K562 (cell line): ENCODE results near the gene USP20. TPM values are rescaled to one million over a fixed set of nuclear protein-coding genes. Genes with fewer than 3 reads are reported as not detected.

ENCODE experiments used
- ARID1B ChIP-seq: fragments of 450-650 bp; IDR thresholded peaks from 2 replicates; pipeline ENCODE4 v1.6.1; 2016; ENCODE audit warnings: antibody characterized with exemption, mild to moderate bottlenecking, inconsistent platforms
- C11orf30 ChIP-seq: fragments of 450-650 bp; IDR thresholded peaks from 2 replicates; pipeline ENCODE4 v1.6.1; 2016; ENCODE audit warnings: low read depth, mild to moderate bottlenecking
- CSDE1 ChIP-seq, 2 experiments: fragments of 450-650 bp; IDR thresholded peaks; 2 replicates each; pipeline ENCODE4 v1.6.1; 2016; ENCODE audit warnings: mild to moderate bottlenecking in 1 of 2
- FOS ChIP-seq: IDR thresholded peaks from 3 replicates; pipeline ENCODE4 v1.6.1; 2011; ENCODE audit not compliant: insufficient read length; ENCODE audit errors: extremely low read depth
- GABPB2 ChIP-seq: fragments of 250-450 bp; sonication (Bioruptor Pico); conservative IDR thresholded peaks from 2 replicates; pipeline ENCODE4 v1.5.1; 2021; ENCODE audit warnings: mild to moderate bottlenecking
- HINFP ChIP-seq: fragments of 450-650 bp; conservative IDR thresholded peaks from 2 replicates; pipeline ENCODE4 v1.6.1; 2016; ENCODE audit warnings: missing genetic modification characterization, low read depth, mild to moderate bottlenecking, control low read depth, missing compliant biosample characterization
- MCM5 ChIP-seq: fragments of 450-650 bp; IDR thresholded peaks from 2 replicates; pipeline ENCODE4 v1.6.1; 2016; ENCODE audit warnings: low read depth
- MECOM ChIP-seq: fragments of 250-450 bp; sonication (Bioruptor Pico); IDR thresholded peaks from 2 replicates; pipeline ENCODE4 v1.8.0; 2022; ENCODE audit warnings: inconsistent platforms
- NFE2L1 ChIP-seq: fragments of 450-650 bp; IDR thresholded peaks from 2 replicates; pipeline ENCODE4 v1.6.1; 2016; ENCODE audit warnings: missing genetic modification characterization, low read depth, mild to moderate bottlenecking, missing compliant biosample characterization, moderate library complexity, borderline replicate concordance
- PHB2 ChIP-seq: fragments of 450-650 bp; IDR thresholded peaks from 2 replicates; pipeline ENCODE4 v1.6.1; 2017; ENCODE audit warnings: low read depth
- POLR3G ChIP-seq: IDR thresholded peaks from 2 replicates; pipeline ENCODE4 v1.6.1; 2011; ENCODE audit not compliant: insufficient read length, insufficient replicate concordance; ENCODE audit errors: extremely low read depth
- PYGO2 ChIP-seq: fragments of 450-650 bp; IDR thresholded peaks from 2 replicates; pipeline ENCODE4 v1.6.1; 2016; ENCODE audit warnings: mild to moderate bottlenecking, missing genetic modification characterization, moderate library complexity, missing compliant biosample characterization
- SAP30 ChIP-seq: fragments of 200-600 bp; sonication (generic); IDR thresholded peaks from 2 replicates; pipeline ENCODE4 v1.6.1; 2012; ENCODE audit warnings: borderline replicate concordance, low read depth, mild to moderate bottlenecking, moderate library complexity, low read length, control low read depth, inconsistent platforms; ENCODE audit not compliant: insufficient read depth, poor library complexity, severe bottlenecking
- XRCC5 ChIP-seq: fragments of 200-400 bp; formaldehyde crosslinking; IDR thresholded peaks from 2 replicates; pipeline ENCODE4 v1.6.1; 2017; ENCODE audit warnings: low read depth, mild to moderate bottlenecking, low read length
- ZFP30 ChIP-seq: fragments of 250-450 bp; sonication (Bioruptor Pico); IDR thresholded peaks from 2 replicates; pipeline ENCODE4 v1.8.0; 2022; ENCODE audit warnings: moderate library complexity, mild to moderate bottlenecking, inconsistent platforms, borderline replicate concordance
- ZNF785 ChIP-seq: fragments of 250-450 bp; sonication (Bioruptor Pico); IDR thresholded peaks from 2 replicates; pipeline ENCODE4 v1.4.0; 2020; ENCODE audit warnings: mild to moderate bottlenecking
- polyA plus RNA-seq, 8 experiments: library from polyadenylated mRNA; depleted of rRNA in 4 of 8; stranded (reverse) in 5 of 8; unstranded in 3 of 8; fragments of >200 nt; fragmentation: Nextera tagmentation in 2 of 8; fragmentation: Illumina TruSeq in 1 of 8; extraction: Ambion mirVana in 2 of 8; extraction: Trizol in 1 of 8; gene quantifications; 2 replicates each; pipeline versions ENCODE4 v1.2.1 to v1.2.3, GENCODE V29; 2011 to 2014; ENCODE audit warnings: inconsistent platforms in 1 of 8, missing spikeins in 1 of 8
- total RNA-seq, 7 experiments: library from RNA; depleted of rRNA in 6 of 7; stranded (reverse); fragments of >200 nt in 6 of 7; fragmentation: Illumina TruSeq in 2 of 7; extraction: Trizol in 2 of 7; gene quantifications; 2 replicates each; pipeline versions ENCODE4 v1.2.1 to v1.2.3, GENCODE V29; 2011 to 2021; ENCODE audit warnings: low replicate concordance in 1 of 7
- TF ChIP-seq, protein P1 (sequence below): fragments of 250-450 bp; sonication (Bioruptor Pico); IDR thresholded peaks from 2 replicates; pipeline ENCODE4 v1.5.0; 2021; ENCODE audit warnings: mild to moderate bottlenecking, borderline replicate concordance
- TF ChIP-seq, protein P2 (sequence below): sonication (generic); formaldehyde crosslinking; IDR thresholded peaks from 2 replicates; pipeline ENCODE4 v1.9.0; 2022; ENCODE audit warnings: mild to moderate bottlenecking, missing genetic modification reagents
- TF ChIP-seq, protein P3 (sequence below): fragments of 450-650 bp; IDR thresholded peaks from 2 replicates; pipeline ENCODE4 v1.6.1; 2016
- TF ChIP-seq, protein P4 (sequence below), 2 experiments: fragments of 450-650 bp; IDR thresholded peaks; 2 replicates each; pipeline ENCODE4 v1.6.1; 2016

Gene USP20
- total and polyA plus RNA-seq, 9 of the 15 experiments (the other 6 are each of a cell fraction or from before 2014, with no cell fraction given), result 1.9 to 136 (median 49.1) TPM

GRCh38 chr9:129857207-129857606, 21.9 kb downstream of the USP20 start (continued):
- TF ChIP-seq HINFP, result no peak
- TF ChIP-seq, protein P1, sequence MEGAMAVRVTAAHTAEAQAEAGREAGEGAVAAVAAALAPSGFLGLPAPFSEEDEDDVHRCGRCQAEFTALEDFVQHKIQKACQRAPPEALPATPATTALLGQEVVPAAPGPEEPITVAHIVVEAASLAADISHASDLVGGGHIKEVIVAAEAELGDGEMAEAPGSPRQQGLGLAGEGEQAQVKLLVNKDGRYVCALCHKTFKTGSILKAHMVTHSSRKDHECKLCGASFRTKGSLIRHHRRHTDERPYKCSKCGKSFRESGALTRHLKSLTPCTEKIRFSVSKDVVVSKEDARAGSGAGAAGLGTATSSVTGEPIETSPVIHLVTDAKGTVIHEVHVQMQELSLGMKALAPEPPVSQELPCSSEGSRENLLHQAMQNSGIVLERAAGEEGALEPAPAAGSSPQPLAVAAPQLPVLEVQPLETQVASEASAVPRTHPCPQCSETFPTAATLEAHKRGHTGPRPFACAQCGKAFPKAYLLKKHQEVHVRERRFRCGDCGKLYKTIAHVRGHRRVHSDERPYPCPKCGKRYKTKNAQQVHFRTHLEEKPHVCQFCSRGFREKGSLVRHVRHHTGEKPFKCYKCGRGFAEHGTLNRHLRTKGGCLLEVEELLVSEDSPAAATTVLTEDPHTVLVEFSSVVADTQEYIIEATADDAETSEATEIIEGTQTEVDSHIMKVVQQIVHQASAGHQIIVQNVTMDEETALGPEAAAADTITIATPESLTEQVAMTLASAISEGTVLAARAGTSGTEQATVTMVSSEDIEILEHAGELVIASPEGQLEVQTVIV, result no peak
- no peak for TF ChIP-seq XRCC5
- TF ChIP-seq, protein P2, sequence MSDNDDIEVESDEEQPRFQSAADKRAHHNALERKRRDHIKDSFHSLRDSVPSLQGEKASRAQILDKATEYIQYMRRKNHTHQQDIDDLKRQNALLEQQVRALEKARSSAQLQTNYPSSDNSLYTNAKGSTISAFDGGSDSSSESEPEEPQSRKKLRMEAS, result peak; percentile 68
- TF ChIP-seq, protein P3, sequence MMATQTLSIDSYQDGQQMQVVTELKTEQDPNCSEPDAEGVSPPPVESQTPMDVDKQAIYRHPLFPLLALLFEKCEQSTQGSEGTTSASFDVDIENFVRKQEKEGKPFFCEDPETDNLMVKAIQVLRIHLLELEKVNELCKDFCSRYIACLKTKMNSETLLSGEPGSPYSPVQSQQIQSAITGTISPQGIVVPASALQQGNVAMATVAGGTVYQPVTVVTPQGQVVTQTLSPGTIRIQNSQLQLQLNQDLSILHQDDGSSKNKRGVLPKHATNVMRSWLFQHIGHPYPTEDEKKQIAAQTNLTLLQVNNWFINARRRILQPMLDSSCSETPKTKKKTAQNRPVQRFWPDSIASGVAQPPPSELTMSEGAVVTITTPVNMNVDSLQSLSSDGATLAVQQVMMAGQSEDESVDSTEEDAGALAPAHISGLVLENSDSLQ, result no peak
- no peak for TF ChIP-seq ZNF785
- TF ChIP-seq MCM5, result no peak
- TF ChIP-seq CSDE1 (IDR thresholded peaks at IDR 0.05), result no peak
- no peak for TF ChIP-seq POLR3G
- TF ChIP-seq SAP30, result no peak
- peak; percentile 3 for TF ChIP-seq FOS
- no peak for TF ChIP-seq ZFP30 (CRISPR knock-in tag)
- TF ChIP-seq GABPB2 (CRISPR knock-in tag), result 0 out of 2 replicates have a peak, but pooled peaks have one; percentile 22
- no peak for TF ChIP-seq PHB2
- TF ChIP-seq C11orf30, result no peak
- TF ChIP-seq ARID1B, result no peak
- TF ChIP-seq, protein P4, sequence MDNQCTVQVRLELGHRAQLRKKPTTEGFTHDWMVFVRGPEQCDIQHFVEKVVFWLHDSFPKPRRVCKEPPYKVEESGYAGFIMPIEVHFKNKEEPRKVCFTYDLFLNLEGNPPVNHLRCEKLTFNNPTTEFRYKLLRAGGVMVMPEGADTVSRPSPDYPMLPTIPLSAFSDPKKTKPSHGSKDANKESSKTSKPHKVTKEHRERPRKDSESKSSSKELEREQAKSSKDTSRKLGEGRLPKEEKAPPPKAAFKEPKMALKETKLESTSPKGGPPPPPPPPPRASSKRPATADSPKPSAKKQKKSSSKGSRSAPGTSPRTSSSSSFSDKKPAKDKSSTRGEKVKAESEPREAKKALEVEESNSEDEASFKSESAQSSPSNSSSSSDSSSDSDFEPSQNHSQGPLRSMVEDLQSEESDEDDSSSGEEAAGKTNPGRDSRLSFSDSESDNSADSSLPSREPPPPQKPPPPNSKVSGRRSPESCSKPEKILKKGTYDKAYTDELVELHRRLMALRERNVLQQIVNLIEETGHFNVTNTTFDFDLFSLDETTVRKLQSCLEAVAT (IDR thresholded peaks at IDR 0.05), result no peak
- TF ChIP-seq NFE2L1, result no peak
- 0 out of 2 replicates have a peak, but pooled peaks have one; percentile 60 for TF ChIP-seq MECOM
- TF ChIP-seq PYGO2, result 0 out of 2 replicates have a peak, but pooled peaks have one; percentile 40
